Testis (tissue), 2 donors: ENCODE results near the gene MEGF6.

Source experiments
- CTCF ChIP-seq, 3 experiments: fragments of 450-650 bp in 2 of 3; fragments of 200-600 bp in 1 of 3; sonication (generic) in 1 of 3; IDR thresholded peaks; one replicate each; pipeline ENCODE4 v1.5.1; 2016 to 2019; ENCODE audit warnings: antibody characterized with exemption in 3 of 3, mild to moderate bottlenecking in 2 of 3, moderate library complexity in 1 of 3
- POLR2A ChIP-seq: fragments of 450-650 bp; IDR thresholded peaks from one replicate; pipeline ENCODE4 v1.6.1; 2017; ENCODE audit warnings: antibody characterized with exemption, mild to moderate bottlenecking, moderate library complexity

- no peak for TF ChIP-seq CTCF (IDR thresholded peaks at IDR 0.05)
- TF ChIP-seq POLR2A: no peak
These were observed 14.7 kb upstream of the MEGF6 start for GRCh38 chr1:3626025-3626424.
